HFFc6 (cell line): Measurements from ENCODE around the gene WDR5. TPM values are rescaled to one million over a fixed set of nuclear protein-coding genes. Genes with fewer than 3 reads are reported as not detected.

Experiments
- DNase-seq: peaks from one replicate; pipeline ENCODE4 v3.0.0-alpha.2; 2018
- H3K27ac Mint-ChIP-seq: 2 replicates; pipeline ENCODE4 v1.8.0; 2020; ENCODE audit warnings: mild to moderate bottlenecking, mixed read lengths
- H3K27me3 Mint-ChIP-seq: 2 replicates; pipeline ENCODE4 v1.8.0; 2021; ENCODE audit warnings: mild to moderate bottlenecking, moderate library complexity, mixed read lengths; ENCODE audit not compliant: insufficient read depth
- H3K36me3 Mint-ChIP-seq: 2 replicates; pipeline ENCODE4 v1.8.0; 2021; ENCODE audit warnings: low read depth, mixed read lengths
- H3K4me1 Mint-ChIP-seq: 2 replicates; pipeline ENCODE4 v1.8.0; 2020; ENCODE audit warnings: low read depth, mixed read lengths
- H3K4me3 Mint-ChIP-seq: 2 replicates; pipeline ENCODE4 v1.8.0; 2020; ENCODE audit warnings: mild to moderate bottlenecking, moderate library complexity, mixed read lengths
- H3K9me3 Mint-ChIP-seq: 2 replicates; pipeline ENCODE4 v1.8.0; 2020; ENCODE audit warnings: mild to moderate bottlenecking, mixed read lengths
- total RNA-seq, 6 experiments: library from RNA; stranded (reverse); fragmentation: NEBNext Ultra II Directional; extraction: Animal tissue kit (Norgen Biotek cat#: 25700); gene quantifications; 2 replicates in 1 of 6; 3 replicates in 5 of 6; pipeline ENCODE4 v1.2.3, GENCODE V29; 2021
- TF ChIP-seq, protein P1 (sequence below): fragments of 200-600 bp; sonication (generic); IDR thresholded peaks from 2 replicates; pipeline ENCODE4 v1.5.0; 2021; ENCODE audit warnings: antibody characterized with exemption, mild to moderate bottlenecking

WDR5 gene
- total RNA-seq, 6 experiments from 2014 or later, result 24.6 to 31.1 (median 26.8) TPM

GRCh38 chr9:134156564-134157377 is 20.9 kb downstream of the WDR5 start:
- no peak overlapping the region for H3K27ac Mint-ChIP-seq

GRCh38 chr9:134157378-134157885 is 21.6 kb downstream of the WDR5 start:
- TF ChIP-seq, protein P1, sequence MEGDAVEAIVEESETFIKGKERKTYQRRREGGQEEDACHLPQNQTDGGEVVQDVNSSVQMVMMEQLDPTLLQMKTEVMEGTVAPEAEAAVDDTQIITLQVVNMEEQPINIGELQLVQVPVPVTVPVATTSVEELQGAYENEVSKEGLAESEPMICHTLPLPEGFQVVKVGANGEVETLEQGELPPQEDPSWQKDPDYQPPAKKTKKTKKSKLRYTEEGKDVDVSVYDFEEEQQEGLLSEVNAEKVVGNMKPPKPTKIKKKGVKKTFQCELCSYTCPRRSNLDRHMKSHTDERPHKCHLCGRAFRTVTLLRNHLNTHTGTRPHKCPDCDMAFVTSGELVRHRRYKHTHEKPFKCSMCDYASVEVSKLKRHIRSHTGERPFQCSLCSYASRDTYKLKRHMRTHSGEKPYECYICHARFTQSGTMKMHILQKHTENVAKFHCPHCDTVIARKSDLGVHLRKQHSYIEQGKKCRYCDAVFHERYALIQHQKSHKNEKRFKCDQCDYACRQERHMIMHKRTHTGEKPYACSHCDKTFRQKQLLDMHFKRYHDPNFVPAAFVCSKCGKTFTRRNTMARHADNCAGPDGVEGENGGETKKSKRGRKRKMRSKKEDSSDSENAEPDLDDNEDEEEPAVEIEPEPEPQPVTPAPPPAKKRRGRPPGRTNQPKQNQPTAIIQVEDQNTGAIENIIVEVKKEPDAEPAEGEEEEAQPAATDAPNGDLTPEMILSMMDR, result no peak
- H3K27me3 Mint-ChIP-seq, result peaks cover 5% of the 10 kb centered on the region; the same call in 1 of the 2 replicates
- no peak overlapping the region for H3K27ac Mint-ChIP-seq
- no peaks in the 10 kb centered on the region for H3K4me1 Mint-ChIP-seq
- no peaks in the 10 kb centered on the region for H3K9me3 Mint-ChIP-seq
- H3K36me3 Mint-ChIP-seq, result peaks cover 20% of the 10 kb centered on the region
- DNase-seq, result no peak
- no peak overlapping the region for H3K4me3 Mint-ChIP-seq

More at GRCh38 chr9:134156564-134157377, 20.9 kb downstream of the WDR5 start:
- H3K4me1 Mint-ChIP-seq, result no peaks in the 10 kb centered on the region
- peaks cover 2% of the 10 kb centered on the region; the same call in 1 of the 2 replicates for H3K27me3 Mint-ChIP-seq
- no peak overlapping the region for H3K4me3 Mint-ChIP-seq
- H3K9me3 Mint-ChIP-seq, result no peaks in the 10 kb centered on the region
- peaks cover 13% of the 10 kb centered on the region for H3K36me3 Mint-ChIP-seq
- DNase-seq, result no peak
- TF ChIP-seq, protein P1, result no peak

DNA sequence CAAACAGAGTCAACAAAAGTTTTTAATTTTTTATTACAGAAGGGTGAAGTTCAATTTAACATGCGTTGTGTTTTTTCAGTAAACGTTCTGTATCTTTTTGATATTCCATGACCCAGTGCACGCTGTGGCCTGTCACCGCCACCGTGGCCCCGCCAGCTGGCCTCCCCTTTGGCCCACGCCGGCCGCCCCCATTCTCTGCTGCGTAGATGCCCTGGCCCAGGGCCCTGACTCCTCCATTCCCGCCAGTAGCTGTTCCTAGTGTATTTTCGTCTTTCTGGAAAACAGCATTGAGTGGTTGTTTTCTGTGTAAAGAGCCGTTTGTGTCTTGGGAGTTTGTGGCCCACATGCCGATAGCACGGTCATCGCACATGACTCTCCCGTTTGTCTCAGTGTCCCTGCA is 22.4 kb downstream of the WDR5 start:
- Mint-ChIP-seq H3K27me3 (peaks cover 5% of the 10 kb centered on the region; the same call in 1 of the 2 replicates), H3K9me3 (no peaks in the 10 kb centered on the region), H3K27ac (no peak overlapping the region), H3K4me3 (no peak overlapping the region), H3K36me3 (peaks cover 20% of the 10 kb centered on the region), H3K4me1 (no peaks in the 10 kb centered on the region)
- DNase-seq, result no peak
- TF ChIP-seq, protein P1, result no peak

GRCh38 chr9:134158753-134159392 is 23.0 kb downstream of the WDR5 start:
- TF ChIP-seq, protein P1, result no peak
- Mint-ChIP-seq H3K4me1 (no peaks in the 10 kb centered on the region), H3K36me3 (peaks cover 20% of the 10 kb centered on the region), H3K4me3 (no peak overlapping the region), H3K27ac (no peak overlapping the region), H3K9me3 (0 out of 2 replicates have a peak, but pooled peaks cover 2% of the 10 kb centered on the region), H3K27me3 (peaks cover 5% of the 10 kb centered on the region; the same call in 1 of the 2 replicates)
- DNase-seq, result no peak

GRCh38 chr9:134159566-134160245 is 23.8 kb downstream of the WDR5 start:
- Mint-ChIP-seq H3K4me1 (no peaks in the 10 kb centered on the region), H3K27ac (no peak overlapping the region), H3K4me3 (no peak overlapping the region), H3K9me3 (0 out of 2 replicates have a peak, but pooled peaks cover 3% of the 10 kb centered on the region), H3K36me3 (peaks cover 20% of the 10 kb centered on the region), H3K27me3 (peaks cover 5% of the 10 kb centered on the region; the same call in 1 of the 2 replicates)
- TF ChIP-seq, protein P1, result no peak
- DNase-seq, result no peak
